Jurkat, Clone E6-1 (cell line): ENCODE data around the gene P2RX7.
"Not testable (repeated sequence)": the region's sequence is repeated elsewhere in the genome, so short reads cannot be mapped to it uniquely, and the experiment has no call there.

ENCODE experiments used
- DNase-seq: peaks from one replicate; pipeline ENCODE4 v3.0.0-alpha.2; 2011; ENCODE audit warnings: low read depth, low spot score
- H3K4me3 ChIP-seq: 2 replicates; pipeline ENCODE4 v1.5.1; 2011; ENCODE audit warnings: mild to moderate bottlenecking, low read length, control low read depth, moderate library complexity

Gene P2RX7

GRCh38 chr12:121190523-121191031, 57.9 kb downstream of the P2RX7 start:
- no peak overlapping the region for H3K4me3 ChIP-seq
- DNase-seq: no peak

GRCh38 chr12:121191151-121191550, 58.5 kb downstream of the P2RX7 start:
- DNase-seq: no peak
- no peak overlapping the region for H3K4me3 ChIP-seq

DNA sequence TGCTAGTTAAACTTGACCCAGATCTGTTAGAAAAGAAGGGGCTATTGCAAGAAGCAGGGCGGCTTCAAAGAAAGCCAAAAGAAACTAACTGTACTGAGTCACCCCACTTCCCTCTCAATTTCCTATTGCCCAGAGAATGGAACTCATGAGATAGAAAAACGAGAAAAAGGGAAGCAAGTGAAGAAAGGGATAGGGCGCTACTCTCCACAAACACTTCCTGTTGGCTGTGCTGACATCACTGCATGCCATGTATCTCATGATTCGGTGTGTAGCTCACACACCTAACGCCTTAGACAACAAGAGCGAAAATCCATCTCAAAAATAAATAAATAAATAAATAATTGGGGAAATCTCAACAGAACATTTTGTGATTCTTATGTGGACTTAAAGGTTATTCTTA, 64.2 kb downstream of the P2RX7 start:
- no peak overlapping the region for H3K4me3 ChIP-seq
- DNase-seq: no peak

DNA sequence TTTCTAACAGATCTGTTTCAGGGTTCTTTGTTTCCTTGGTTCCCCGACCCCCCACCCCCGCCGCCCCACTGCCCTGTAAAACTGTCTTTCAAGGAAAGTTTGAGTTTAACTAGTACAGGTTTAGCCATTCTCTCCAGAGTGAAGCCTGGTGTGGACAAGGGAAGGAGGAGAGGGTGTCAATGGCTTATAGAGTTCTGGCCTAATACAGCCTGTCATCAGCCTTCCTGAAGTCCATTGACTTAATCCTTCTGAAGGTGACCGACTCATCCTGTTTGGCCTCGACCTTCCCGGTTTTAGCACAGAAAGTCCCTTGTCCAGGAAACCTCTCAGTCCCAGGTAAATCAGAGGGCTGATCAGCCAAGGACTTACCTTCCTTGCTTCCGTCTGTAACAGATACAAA, 66.3 kb downstream of the P2RX7 start:
- no peak overlapping the region for H3K4me3 ChIP-seq
- DNase-seq: no peak

- DNase-seq, H3K4me3 ChIP-seq: not testable (repeated sequence)
Measured at GRCh38 chr12:121201140-121201539, 68.5 kb downstream of the P2RX7 start.

DNA sequence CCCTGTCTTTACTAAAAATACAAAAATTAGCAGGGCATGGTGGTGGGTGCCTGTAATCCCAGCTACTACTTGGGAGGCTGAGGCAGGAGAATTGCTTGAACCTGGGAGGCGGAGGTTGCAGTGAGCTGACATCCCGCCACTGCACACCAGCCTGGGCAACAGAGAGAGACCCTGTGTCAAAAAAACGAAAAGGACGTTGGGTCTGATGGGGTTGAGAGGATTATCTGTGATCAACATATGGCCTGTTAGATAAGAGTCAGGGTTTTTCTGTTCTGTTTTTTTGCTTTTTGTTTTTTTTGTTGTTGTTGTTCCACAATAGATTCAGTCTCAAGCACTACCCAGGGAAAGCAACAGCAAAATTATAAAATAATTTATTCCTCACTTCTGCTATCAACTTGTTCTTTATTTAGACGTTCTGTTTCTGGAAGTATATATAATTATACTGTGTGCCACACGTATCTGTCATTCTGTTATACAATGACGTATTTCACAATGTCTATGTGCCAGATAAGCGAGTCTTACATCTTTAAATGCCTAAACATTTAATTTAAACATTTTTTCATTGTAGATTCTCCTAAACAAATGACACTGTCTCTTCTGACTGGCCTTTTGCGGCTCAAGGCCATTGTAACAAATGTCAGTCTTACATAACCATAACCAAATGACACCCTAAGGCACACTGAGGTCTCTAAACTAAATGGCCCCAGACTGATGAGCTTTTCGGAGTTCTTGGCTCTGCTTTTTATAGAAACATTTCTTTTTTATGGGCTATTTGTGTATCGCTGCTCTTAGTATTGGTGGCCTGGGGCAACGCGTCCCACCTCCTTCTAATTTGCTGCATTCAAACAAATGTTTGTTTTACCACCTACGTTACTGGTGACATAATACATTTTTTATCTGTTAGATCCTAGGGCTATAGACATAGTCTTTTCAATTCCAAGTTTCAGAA, 70.0 kb downstream of the P2RX7 start:
- no peak for DNase-seq
- no peak overlapping the region for H3K4me3 ChIP-seq

DNA sequence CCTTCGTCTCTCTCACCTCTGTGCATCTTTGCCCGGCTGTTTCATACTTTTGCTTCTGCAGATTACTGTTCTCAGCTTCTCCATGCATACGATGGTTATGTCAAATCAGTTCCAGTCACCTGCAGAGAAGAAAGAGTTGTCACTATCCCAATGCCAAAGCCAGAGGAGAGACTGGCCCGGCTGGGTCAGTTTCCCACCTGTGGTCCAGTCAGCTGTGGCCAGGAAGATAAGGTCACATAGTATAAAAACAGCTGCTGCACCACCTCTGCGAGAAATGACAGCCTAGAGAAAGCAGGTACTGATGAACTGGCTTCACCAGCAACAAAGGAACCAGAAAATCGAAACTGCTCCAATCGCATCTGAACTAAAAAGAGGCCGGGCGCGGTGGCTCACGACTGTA, 70.8 kb downstream of the P2RX7 start:
- H3K4me3 ChIP-seq: no peak overlapping the region
- DNase-seq: no peak

GRCh38 chr12:121205491-121205890, 72.8 kb downstream of the P2RX7 start:
- DNase-seq: no peak

DNA sequence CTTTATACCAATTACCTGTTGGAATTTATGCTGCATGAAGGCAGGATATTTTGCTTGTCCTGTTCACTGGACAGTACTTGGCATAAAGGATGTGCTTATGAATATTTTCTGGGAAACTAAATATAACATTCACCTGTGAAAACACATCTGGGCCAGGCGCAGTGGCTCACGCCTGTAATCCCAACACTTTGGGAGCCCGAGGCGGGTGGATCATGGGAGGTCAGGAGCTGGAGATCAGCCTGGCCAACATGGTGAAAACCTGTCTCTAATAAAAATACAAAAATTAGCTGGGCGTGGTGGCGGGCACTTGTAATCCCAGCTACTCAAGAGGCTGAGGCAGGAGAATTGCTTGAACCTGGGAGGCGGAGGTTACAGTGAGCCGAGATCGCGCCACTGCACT, 75.9 kb downstream of the P2RX7 start:
- H3K4me3 ChIP-seq, DNase-seq: not testable (repeated sequence)

More at GRCh38 chr12:121205491-121205890, 72.8 kb downstream of the P2RX7 start:
- no peak overlapping the region for H3K4me3 ChIP-seq

GRCh38 chr12:121209221-121209620, 76.5 kb downstream of the P2RX7 start:
- peak overlapping the region; percentile 68 for H3K4me3 ChIP-seq
- no peak for DNase-seq

DNA sequence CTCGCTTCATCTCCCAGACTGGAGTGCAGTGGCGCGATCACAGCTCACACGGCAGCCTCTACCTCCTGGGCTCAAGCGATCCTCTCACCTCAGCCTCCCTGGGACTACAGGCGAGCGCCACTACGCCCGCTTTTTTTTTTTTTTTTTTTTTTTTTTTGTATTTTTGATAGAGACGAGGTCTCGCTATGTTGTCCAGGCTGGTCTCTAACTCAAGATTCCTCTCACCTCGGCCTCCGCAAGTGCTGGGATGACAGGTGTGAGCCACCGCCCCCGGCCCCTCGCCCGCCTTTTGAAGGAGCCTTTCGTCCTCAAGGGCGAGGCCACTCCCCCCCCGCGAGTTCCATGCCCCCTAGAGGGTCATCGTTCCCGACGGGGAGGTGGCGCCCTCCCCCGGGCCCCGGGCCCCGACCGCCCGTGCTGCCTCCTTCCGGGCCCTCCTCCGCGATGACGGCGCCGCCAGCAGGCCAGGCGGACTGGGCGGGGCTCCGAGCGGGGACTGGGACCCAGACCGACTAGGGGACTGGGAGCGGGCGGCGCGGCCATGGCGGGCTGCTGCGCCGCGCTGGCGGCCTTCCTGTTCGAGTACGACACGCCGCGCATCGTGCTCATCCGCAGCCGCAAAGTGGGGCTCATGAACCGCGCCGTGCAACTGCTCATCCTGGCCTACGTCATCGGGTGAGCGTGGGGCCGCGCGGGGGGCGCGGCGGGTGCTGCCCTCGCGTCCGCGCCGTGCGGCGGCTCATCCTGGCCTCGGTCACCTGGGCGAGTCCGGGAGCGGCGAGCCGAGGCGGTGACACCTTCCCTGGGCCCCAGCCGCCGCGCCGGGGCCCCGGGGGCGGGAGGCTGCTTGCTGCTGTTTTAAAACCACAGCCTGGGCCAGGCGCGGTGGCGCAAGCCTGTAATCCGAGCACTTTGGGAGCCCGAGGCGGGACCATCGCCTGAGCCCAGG, 77.2 kb downstream of the P2RX7 start, which contains the start of gene P2RX4:
TSS of gene P2RX4 (plus strand) at position 506 of the 949 bp plus-strand sequence. CDS start at position 542, 36 bp downstream.
- peak within 1 kb of the TSS; percentile 68 for H3K4me3 ChIP-seq
- DNase-seq: peak; percentile 67

GRCh38 chr12:121212875-121213274, 80.2 kb downstream of the P2RX7 start:
- DNase-seq: no peak
- H3K4me3 ChIP-seq: no peak overlapping the region

- no peak for DNase-seq
- no peak overlapping the region for H3K4me3 ChIP-seq
Measured at GRCh38 chr12:121214166-121214777, 81.6 kb downstream of the P2RX7 start.

GRCh38 chr12:121214855-121215745, 82.4 kb downstream of the P2RX7 start:
- no peak for DNase-seq
- no peak overlapping the region for H3K4me3 ChIP-seq

DNA sequence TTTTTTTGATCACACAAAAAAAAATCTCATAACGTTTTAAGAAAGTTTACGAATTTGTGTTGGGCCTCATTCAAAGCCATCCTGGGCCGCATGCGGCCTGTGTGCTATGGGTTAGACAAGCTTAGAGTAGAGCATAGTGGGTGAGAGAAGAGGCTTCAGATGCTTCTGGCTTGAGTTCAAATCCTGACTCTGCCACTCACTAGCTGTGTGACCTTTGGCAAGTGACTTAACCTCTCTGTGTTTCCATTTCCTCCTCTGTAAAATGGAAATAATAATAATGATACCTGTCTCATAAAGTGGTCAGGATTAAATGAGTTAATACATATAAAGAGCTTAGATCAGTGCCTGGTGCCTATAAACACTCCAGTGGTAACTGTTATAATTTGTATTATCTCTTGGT, 83.4 kb downstream of the P2RX7 start:
- no peak overlapping the region for H3K4me3 ChIP-seq
- no peak for DNase-seq

DNA sequence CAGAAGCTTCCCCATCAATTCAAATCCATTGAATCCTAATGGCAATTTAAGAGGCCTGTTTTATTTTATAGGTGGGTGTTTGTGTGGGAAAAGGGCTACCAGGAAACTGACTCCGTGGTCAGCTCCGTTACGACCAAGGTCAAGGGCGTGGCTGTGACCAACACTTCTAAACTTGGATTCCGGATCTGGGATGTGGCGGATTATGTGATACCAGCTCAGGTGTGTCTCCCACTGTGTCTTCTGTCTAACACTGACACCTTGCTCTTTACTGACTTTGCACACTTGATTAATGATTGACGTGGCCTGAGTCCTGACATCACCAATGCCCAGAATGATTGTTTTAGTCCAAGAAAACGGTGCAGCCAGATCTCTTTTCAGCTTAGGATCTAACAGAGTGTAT, 84.4 kb downstream of the P2RX7 start:
- DNase-seq: no peak

DNA sequence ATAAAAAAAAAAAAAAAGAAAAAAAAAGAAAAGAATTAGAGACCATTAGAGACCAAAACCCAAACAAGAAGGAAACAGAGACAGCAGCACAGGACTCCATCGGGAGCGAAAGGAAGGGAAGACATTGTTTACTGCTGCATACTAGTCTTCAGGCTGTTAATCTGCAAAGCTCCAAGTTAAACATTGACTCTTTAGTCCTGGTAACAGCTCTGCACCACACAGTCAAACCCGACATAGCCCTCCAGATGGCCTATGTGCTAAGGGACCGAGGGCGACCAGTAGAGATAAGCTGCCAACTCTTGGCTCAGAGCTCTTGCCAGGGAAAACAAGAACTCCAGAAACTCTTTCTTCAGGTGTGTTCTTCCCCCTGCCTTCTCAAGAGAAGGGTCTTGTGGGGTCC, 85.1 kb downstream of the P2RX7 start:
- no peak for DNase-seq
- no peak overlapping the region for H3K4me3 ChIP-seq

More for the DNA sequence above, 84.4 kb downstream of the P2RX7 start:
- no peak overlapping the region for H3K4me3 ChIP-seq
